Eye (tissue), 1 donor: ENCODE results near the gene CFAP92.
A peak's percentile ranks its signal among the peaks of the same experiment; 100 is the strongest.
"Not testable (repeated sequence)": the region's sequence is repeated elsewhere in the genome, so short reads cannot be mapped to it uniquely, and the experiment has no call there.

Experiments used
- DNase-seq: peaks from one replicate; pipeline ENCODE4 v3.0.0-alpha.2; 2015

CFAP92 gene

DNA sequence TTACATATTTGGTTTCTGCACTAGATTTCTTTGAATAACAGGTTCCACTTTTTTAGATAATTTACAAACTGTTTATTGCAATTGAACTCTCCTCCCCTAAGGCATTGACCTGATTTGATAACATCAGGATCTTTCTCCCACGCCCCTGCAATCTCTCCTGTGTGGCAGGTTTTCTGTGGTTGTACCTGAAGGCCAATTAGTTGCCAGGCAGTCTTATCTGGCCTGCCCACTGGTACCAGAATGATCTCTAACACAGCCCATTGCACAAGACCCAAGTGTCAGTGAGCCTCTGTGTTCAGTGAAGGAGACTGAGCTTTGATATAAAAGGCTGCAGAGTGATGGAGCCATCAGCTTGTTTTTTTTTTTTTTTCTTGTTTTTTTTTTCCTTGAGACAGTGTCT lies 111.2 kb downstream of the CFAP92 start:
- no peak for DNase-seq

GRCh38 chr3:128881576-128881975 lies 112.3 kb downstream of the CFAP92 start:
- DNase-seq: no peak

DNA sequence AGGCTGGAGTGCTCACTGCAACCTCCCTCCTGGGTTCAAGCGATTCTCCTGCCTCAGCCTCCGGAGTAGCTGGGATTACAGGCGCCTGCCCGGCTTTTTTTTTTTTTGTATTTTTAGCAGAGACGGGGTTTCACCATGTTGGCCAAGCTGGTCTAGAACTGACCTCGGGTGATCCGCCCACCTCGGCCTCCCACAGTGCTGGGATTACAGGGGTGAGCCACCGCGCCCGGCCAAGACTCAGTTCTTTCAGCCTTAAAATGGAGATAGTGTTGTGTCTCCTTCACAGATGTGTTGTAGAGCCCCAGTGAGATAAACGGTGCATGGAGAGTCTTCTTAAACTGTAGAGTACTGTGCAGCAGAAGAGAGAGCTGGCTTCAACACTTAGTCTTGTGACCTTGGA lies 113.4 kb downstream of the CFAP92 start:
- not testable (repeated sequence) for DNase-seq

GRCh38 chr3:128879991-128880390 lies 113.9 kb downstream of the CFAP92 start:
- DNase-seq: no peak

GRCh38 chr3:128879125-128879969 lies 114.5 kb downstream of the CFAP92 start, which contains the start of gene ACAD9:
Gene ACAD9 (plus strand): TSS chr3:128879620. CDS start chr3:128879692, 72 bp downstream.
- DNase-seq: peak; percentile 99

DNA sequence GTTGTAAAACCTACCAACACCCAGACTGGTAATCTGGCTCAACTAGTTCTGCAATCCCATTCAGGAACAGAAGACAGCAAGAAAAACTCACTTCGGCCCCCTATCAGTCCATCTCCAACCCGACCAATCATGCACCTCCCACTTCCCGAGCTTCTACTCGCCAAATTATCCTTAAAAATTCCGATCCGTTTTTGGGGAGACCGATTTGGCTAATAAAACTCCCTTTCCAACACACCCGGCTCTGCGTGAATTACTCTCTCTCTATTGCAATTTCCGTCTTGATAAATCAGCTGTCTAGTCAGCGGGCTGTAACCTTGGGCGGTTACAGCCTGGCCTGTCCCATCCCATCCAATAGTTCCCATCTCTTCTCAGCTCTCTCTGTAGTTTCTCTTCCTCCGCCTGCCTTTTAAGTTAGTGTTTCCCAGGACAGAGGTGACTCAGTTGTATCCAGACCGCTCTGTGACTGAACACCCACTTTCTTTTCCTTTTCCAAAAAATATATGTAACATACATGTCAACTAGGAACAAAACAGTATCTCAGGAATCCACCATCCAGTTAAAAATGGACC lies 115.2 kb downstream of the CFAP92 start:
- no peak for DNase-seq

- no peak for DNase-seq
These were observed 115.8 kb downstream of the CFAP92 start for GRCh38 chr3:128878011-128878457.

DNA sequence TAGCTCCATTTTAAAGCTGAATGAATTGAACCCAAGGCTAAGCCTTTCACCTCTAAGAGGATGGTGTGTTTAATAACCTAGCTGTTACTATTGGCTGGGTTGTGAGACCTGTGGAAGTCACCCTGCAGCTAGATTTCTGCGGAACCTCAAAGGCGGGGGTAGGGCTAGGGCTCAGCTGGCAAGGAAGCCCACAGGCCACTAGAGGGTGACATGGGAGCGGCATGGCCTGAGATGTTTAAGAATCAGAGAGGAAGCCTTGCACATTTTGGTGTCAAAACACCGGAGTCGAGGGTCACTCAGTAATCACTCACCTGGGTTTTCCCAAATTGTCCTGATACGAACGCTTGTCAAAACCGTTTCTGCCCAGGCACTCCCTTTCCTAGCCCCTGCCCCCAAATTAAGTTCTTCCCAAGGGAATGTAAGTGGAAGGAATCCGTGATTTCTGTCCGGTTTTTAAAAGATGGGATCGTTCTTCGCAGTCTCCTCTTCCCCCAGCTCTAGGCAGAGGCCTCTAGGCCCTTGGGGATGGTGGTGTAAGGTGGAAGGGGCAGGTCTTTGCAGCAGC lies 118.2 kb downstream of the CFAP92 start:
- DNase-seq: peak; percentile 65

DNA sequence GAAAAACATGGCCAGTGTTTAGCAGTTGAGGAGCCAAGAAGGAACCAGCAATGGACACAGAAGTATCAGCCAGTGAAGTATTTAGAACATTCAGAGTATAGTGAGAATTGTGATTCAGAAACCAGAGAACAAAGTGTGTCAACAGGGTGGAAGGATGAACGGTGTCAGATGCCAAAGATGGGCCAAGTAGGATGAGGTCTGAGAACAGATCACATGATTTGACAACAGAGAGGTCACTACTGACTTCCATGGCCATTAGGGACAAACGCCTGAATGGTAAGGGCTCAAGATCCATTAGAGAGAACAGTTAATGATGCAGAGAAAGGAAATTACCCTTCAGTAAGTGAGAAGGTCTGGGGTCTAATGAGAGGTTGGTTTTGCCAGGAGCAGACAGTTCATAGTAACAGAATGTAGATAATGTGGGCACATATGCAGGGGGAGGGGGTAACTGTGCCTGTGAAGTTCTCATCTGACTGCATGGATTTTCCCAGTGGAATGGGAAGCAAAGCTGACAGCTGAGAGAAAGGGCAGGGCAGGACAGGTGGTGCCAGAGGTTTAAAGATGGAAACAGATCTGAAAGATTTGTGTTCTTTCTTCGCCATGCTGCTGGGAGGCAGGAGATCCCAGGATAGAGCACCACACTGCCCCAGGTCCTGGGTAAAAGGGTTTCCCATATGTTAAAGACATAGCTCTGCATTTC lies 119.2 kb downstream of the CFAP92 start:
- peak; percentile 40 for DNase-seq

- DNase-seq: no peak
These were observed 120.4 kb downstream of the CFAP92 start for GRCh38 chr3:128873244-128874022.

DNA sequence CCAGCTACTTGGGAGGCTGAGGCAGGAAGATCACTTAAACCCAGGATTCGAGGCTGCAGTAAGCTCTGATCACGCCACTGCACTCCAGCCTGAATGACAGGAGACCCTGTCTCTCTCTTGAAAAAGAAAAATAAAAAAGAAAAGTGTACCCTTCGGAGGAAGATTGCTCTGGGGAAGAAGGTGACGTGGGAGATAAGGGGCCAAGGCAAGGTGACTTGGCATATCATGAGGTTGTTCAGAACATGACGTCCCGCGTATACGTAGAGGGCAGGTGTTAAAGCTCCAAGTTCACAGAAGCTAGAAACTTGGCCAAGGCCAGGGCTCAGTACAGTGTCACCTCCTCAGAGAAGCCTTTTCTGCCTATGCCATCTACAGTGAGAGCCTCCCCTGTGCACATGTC lies 121.1 kb downstream of the CFAP92 start:
- DNase-seq: no peak

GRCh38 chr3:128872282-128872681 lies 121.6 kb downstream of the CFAP92 start:
- no peak for DNase-seq

DNA sequence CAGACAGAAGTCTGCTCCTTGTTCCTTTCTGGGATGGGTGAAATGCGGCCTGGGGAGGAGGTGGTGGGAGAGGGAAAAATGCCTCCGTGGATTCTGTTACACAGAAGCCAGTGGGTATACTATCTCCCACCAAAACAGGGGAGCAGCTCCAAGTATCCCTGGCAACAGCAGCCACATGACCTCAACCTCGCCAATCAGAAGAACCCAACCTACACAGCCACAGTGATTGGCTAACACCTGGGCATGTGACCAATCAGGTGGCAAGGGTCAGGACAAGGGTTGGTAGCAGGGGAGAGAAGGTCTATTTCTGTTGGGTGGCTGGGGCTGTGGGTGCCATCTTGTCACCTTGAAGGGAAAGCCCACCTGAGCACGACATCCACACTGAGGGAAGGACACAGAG lies 123.5 kb downstream of the CFAP92 start:
- DNase-seq: no peak

GRCh38 chr3:128867200-128868125 lies 126.4 kb downstream of the CFAP92 start:
- no peak for DNase-seq

GRCh38 chr3:128864849-128865804 lies 128.7 kb downstream of the CFAP92 start:
- peak; percentile 69 for DNase-seq

- DNase-seq: peak; percentile 45
These were observed 129.5 kb downstream of the CFAP92 start for GRCh38 chr3:128864351-128864811.

- DNase-seq: no peak
These were observed 130.3 kb downstream of the CFAP92 start for GRCh38 chr3:128863560-128863959.

DNA sequence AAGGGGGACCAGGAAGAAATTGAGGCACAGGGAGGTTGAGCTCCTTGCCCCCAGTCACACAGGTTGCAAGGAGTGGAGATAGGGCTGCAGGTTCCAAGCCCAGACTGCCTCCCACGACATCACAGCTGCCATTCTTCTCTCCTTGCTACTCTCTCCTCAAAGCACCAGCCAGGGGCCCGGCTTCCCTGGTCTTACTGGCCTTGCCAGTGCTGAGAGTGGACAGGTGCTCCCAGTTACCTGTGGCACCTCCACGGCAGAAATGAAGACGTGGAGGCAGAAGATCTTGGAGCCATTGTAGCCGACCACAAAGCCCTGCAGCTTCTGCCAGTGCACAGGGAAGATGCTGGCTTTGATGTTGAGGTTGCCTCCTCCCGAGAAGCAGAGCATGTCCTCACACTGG lies 132.4 kb downstream of the CFAP92 start:
- no peak for DNase-seq
